HEK293 (cell line): ENCODE measurements around the gene PKD2.

Experiments used
- CTCF ChIA-PET: fragments of 350-600 bp; formaldehyde crosslinking; extraction: SDS; loops from one replicate; lab custom pipeline; 2021; ENCODE audit warnings: antibody characterized with exemption; lab: Yijun Ruan, JAX
- POLR2A ChIA-PET: fragments of 300-600 bp; formaldehyde crosslinking; extraction: SDS; loops from one replicate; lab custom pipeline; 2020; ENCODE audit warnings: antibody characterized with exemption, inconsistent platforms; lab: Yijun Ruan, JAX
- H3K27ac ChIP-seq: fragments of 200-500 bp; sonication (Bioruptor generic); 2 replicates; pipeline ENCODE4 v1.5.1; 2014; ENCODE audit warnings: low read depth, low read length, control low read depth, inconsistent platforms; ENCODE audit errors: extremely low read depth
- H3K36me3 ChIP-seq, 2 experiments: fragments of 200-500 bp in 1 of 2; sonication (Bioruptor generic) in 1 of 2; 1 replicate in 1 of 2; 2 replicates in 1 of 2; pipeline ENCODE4 v1.5.1; 2014 to 2017; ENCODE audit warnings: inconsistent platforms in 2 of 2, low read length in 2 of 2; ENCODE audit not compliant: control insufficient read depth in 2 of 2, insufficient read depth in 1 of 2
- H3K4me1 ChIP-seq: fragments of 200-500 bp; sonication (Bioruptor generic); 2 replicates; pipeline ENCODE4 v1.5.1; 2014; ENCODE audit warnings: mild to moderate bottlenecking, low read length, inconsistent platforms; ENCODE audit not compliant: control insufficient read depth, insufficient read depth
- H3K4me3 ChIP-seq: 2 replicates; pipeline ENCODE4 v1.5.1; 2011; ENCODE audit warnings: low read depth, mild to moderate bottlenecking, control low read depth, low read length, moderate library complexity
- H3K9me3 ChIP-seq: fragments of 200-500 bp; sonication (Bioruptor generic); 2 replicates; pipeline ENCODE4 v1.5.1; 2014; ENCODE audit warnings: low read depth, low read length, inconsistent platforms; ENCODE audit not compliant: control insufficient read depth, insufficient read depth
- ATF2 ChIP-seq: fragments of 450-650 bp; formaldehyde crosslinking; IDR thresholded peaks from 2 replicates; pipeline ENCODE4 v1.5.1; 2016; ENCODE audit warnings: missing biosample characterization, missing genetic modification characterization, low read depth
- BCL11A ChIP-seq: fragments of 450-650 bp; formaldehyde crosslinking; IDR thresholded peaks from 2 replicates; pipeline ENCODE4 v1.5.1; 2016; ENCODE audit warnings: low read depth, missing biosample characterization, missing genetic modification characterization
- KLF7 ChIP-seq: fragments of 450-650 bp; formaldehyde crosslinking; IDR thresholded peaks from 2 replicates; pipeline ENCODE4 v1.5.1; 2016; ENCODE audit warnings: missing biosample characterization, missing genetic modification characterization, borderline replicate concordance
- OSR2 ChIP-seq: fragments of 450-650 bp; formaldehyde crosslinking; IDR thresholded peaks from 2 replicates; pipeline ENCODE4 v1.5.1; 2016; ENCODE audit warnings: missing biosample characterization, missing genetic modification characterization
- PRDM4 ChIP-seq: fragments of 450-650 bp; formaldehyde crosslinking; IDR thresholded peaks from 2 replicates; pipeline ENCODE4 v1.5.1; 2017; ENCODE audit warnings: missing biosample characterization, missing genetic modification characterization
- TSHZ1 ChIP-seq: fragments of 450-650 bp; formaldehyde crosslinking; IDR thresholded peaks from 2 replicates; pipeline ENCODE4 v1.5.1; 2016; ENCODE audit warnings: missing biosample characterization, missing genetic modification characterization, borderline replicate concordance
- ZBTB49 ChIP-seq: fragments of 450-650 bp; formaldehyde crosslinking; IDR thresholded peaks from 2 replicates; pipeline ENCODE4 v1.5.1; 2016; ENCODE audit warnings: missing biosample characterization, missing genetic modification characterization, low read depth
- ZFP41 ChIP-seq: fragments of 450-650 bp; formaldehyde crosslinking; IDR thresholded peaks from 2 replicates; pipeline ENCODE4 v1.5.1; 2016; ENCODE audit warnings: missing biosample characterization, missing genetic modification characterization, borderline replicate concordance
- ZNF184 ChIP-seq: fragments of 450-650 bp; IDR thresholded peaks from 2 replicates; pipeline ENCODE4 v1.5.1; 2018; ENCODE audit warnings: missing biosample characterization, mild to moderate bottlenecking, missing genetic modification characterization
- ZNF324 ChIP-seq: fragments of 450-650 bp; formaldehyde crosslinking; IDR thresholded peaks from 2 replicates; pipeline ENCODE4 v1.5.1; 2016; ENCODE audit warnings: missing biosample characterization, missing genetic modification characterization
- ZNF394 ChIP-seq: fragments of 450-650 bp; formaldehyde crosslinking; IDR thresholded peaks from 2 replicates; pipeline ENCODE4 v1.5.1; 2016; ENCODE audit warnings: missing biosample characterization, missing genetic modification characterization, mild to moderate bottlenecking, moderate library complexity, borderline replicate concordance
- ZNF423 ChIP-seq: fragments of 450-650 bp; formaldehyde crosslinking; IDR thresholded peaks from 2 replicates; pipeline ENCODE4 v1.5.1; 2016; ENCODE audit warnings: missing biosample characterization, missing genetic modification characterization
- ZNF501 ChIP-seq: fragments of 450-650 bp; formaldehyde crosslinking; IDR thresholded peaks from 2 replicates; pipeline ENCODE4 v1.5.1; 2016; ENCODE audit warnings: missing biosample characterization, missing genetic modification characterization
- ZNF530 ChIP-seq: fragments of 450-650 bp; formaldehyde crosslinking; IDR thresholded peaks from 2 replicates; pipeline ENCODE4 v1.5.1; 2016; ENCODE audit warnings: low read depth, missing biosample characterization, missing genetic modification characterization
- ZNF558 ChIP-seq: fragments of 450-650 bp; formaldehyde crosslinking; IDR thresholded peaks from 2 replicates; pipeline ENCODE4 v1.5.1; 2016; ENCODE audit warnings: missing biosample characterization, missing genetic modification characterization
- ZNF610 ChIP-seq: fragments of 450-650 bp; formaldehyde crosslinking; IDR thresholded peaks from 2 replicates; pipeline ENCODE4 v1.5.1; 2016; ENCODE audit warnings: missing biosample characterization, missing genetic modification characterization, borderline replicate concordance
- ZNF621 ChIP-seq: fragments of 450-650 bp; formaldehyde crosslinking; IDR thresholded peaks from 2 replicates; pipeline ENCODE4 v1.5.1; 2017; ENCODE audit warnings: missing biosample characterization, missing genetic modification characterization
- ZNF704 ChIP-seq: fragments of 450-650 bp; formaldehyde crosslinking; IDR thresholded peaks from 2 replicates; pipeline ENCODE4 v1.5.1; 2016; ENCODE audit warnings: missing biosample characterization, missing genetic modification characterization
- ZNF785 ChIP-seq: fragments of 450-650 bp; formaldehyde crosslinking; IDR thresholded peaks from 2 replicates; pipeline ENCODE4 v1.5.1; 2016; ENCODE audit warnings: missing biosample characterization, missing genetic modification characterization
- ZSCAN30 ChIP-seq: fragments of 450-650 bp; IDR thresholded peaks from 2 replicates; pipeline ENCODE4 v1.5.1; 2018; ENCODE audit warnings: missing biosample characterization, mild to moderate bottlenecking, missing genetic modification characterization, moderate library complexity

The PKD2 gene

GRCh38 chr4:88110826-88111225 lies 103.4 kb downstream of the PKD2 start:
- TF ChIP-seq ZNF530 (tag by site-specific recombination) (no peak), TSHZ1 (no peak), ZSCAN30 (tag by site-specific recombination) (no peak), ZBTB49 (tag by site-specific recombination) (no peak), ZFP41 (tag by site-specific recombination) (no peak), ZNF184 (no peak), ZNF704 (no peak), ATF2 (no peak), ZNF423 (tag by site-specific recombination) (no peak), PRDM4 (no peak), ZNF610 (tag by site-specific recombination) (no peak), BCL11A (no peak), ZNF558 (no peak), ZNF621 (no peak), ZNF394 (tag by site-specific recombination) (no peak), OSR2 (tag by site-specific recombination) (no peak), ZNF785 (tag by site-specific recombination) (no peak), ZNF501 (tag by site-specific recombination) (no peak), KLF7 (tag by site-specific recombination) (no peak), ZNF324 (tag by site-specific recombination) (no peak)
- TF ChIP-seq, all 188 proteins: peak for 0
- H3K9me3 ChIP-seq = no peaks in the 10 kb centered on the region
- peaks cover 3% of the 10 kb centered on the region; the same call in 1 of the 2 replicates for H3K4me1 ChIP-seq
- ChIA-PET CTCF (no interaction called here), POLR2A (no interaction called here)
- H3K27ac ChIP-seq = no peak overlapping the region
- no peaks in the 10 kb centered on the region for H3K36me3 ChIP-seq
- H3K4me3 ChIP-seq = no peak overlapping the region
